GM12801 (cell line): ENCODE results near the gene FAM53B.

Experiments
- CTCF ChIP-seq: IDR thresholded peaks from one replicate; pipeline ENCODE4 v1.5.1; 2011; ENCODE audit warnings: control low read depth; ENCODE audit not compliant: insufficient read length; ENCODE audit errors: extremely low read depth

FAM53B gene

GRCh38 chr10:124756156-124756903 is 12.2 kb upstream of the FAM53B start:
- TF ChIP-seq CTCF = no peak

- no peak for TF ChIP-seq CTCF
Measured at GRCh38 chr10:124755581-124755980, 11.4 kb upstream of the FAM53B start.

- no peak for TF ChIP-seq CTCF
Measured at GRCh38 chr10:124754227-124754626, 10.0 kb upstream of the FAM53B start.

GRCh38 chr10:124748953-124749645 is 4.9 kb upstream of the FAM53B start:
- no peak for TF ChIP-seq CTCF

GRCh38 chr10:124748166-124748565 is 4.0 kb upstream of the FAM53B start:
- TF ChIP-seq CTCF = no peak

GRCh38 chr10:124747745-124748144 is 3.6 kb upstream of the FAM53B start:
- no peak for TF ChIP-seq CTCF

- no peak for TF ChIP-seq CTCF
Measured at GRCh38 chr10:124746992-124747391, 2.8 kb upstream of the FAM53B start.
